ENCODE data around the gene ATP2A1.

Gene ATP2A1

GRCh38 chr16:28877655-28878000 lies 660 bp upstream of the ATP2A1 start:
- H3K79me2 ChIP-seq (ENCODE audit: insufficient read depth, low read depth), result no peaks in the 10 kb centered on the region
- no peaks in the 10 kb centered on the region for H4K20me1 ChIP-seq (ENCODE audit: insufficient read depth)
- H3K4me3 ChIP-seq (IDR thresholded peaks at IDR 0.05; ENCODE audit: insufficient read depth, low read depth, low read length), result no peak overlapping the region
- no peak for TF ChIP-seq CTCF (conservative IDR thresholded peaks at IDR 0.05; ENCODE audit: low read depth, low read length)
- H2AFZ ChIP-seq (ENCODE audit: low read depth), result no peak overlapping the region
- H3K4me1 ChIP-seq (ENCODE audit: low read depth, poor library complexity, severe bottlenecking), result peaks cover 38% of the 10 kb centered on the region
- H3K27ac ChIP-seq, result no peak overlapping the region
- H3K36me3 ChIP-seq (ENCODE audit: insufficient read depth), result no peaks in the 10 kb centered on the region; the same call in 1 of the 2 replicates
- no peak overlapping the region for H3K9ac ChIP-seq
- H3K4me2 ChIP-seq, result peak overlapping the region; percentile 47; the same call in 1 of the 2 replicates
- no peaks in the 10 kb centered on the region for H3K27me3 ChIP-seq (ENCODE audit: insufficient read depth, low read depth)

GRCh38 chr16:28879261-28879840 lies 1.1 kb downstream of the ATP2A1 start:
- peak overlapping the region; percentile 62; the same call in 1 of the 2 replicates for H3K9ac ChIP-seq
- no peak for TF ChIP-seq CTCF (conservative IDR thresholded peaks at IDR 0.05; ENCODE audit: low read depth, low read length)
- no peaks in the 10 kb centered on the region for H4K20me1 ChIP-seq (ENCODE audit: insufficient read depth)
- peak overlapping the region; percentile 49 for H3K4me3 ChIP-seq (IDR thresholded peaks at IDR 0.05; ENCODE audit: insufficient read depth, low read depth, low read length)
- H2AFZ ChIP-seq (ENCODE audit: low read depth), result peak overlapping the region; percentile 83
- no peaks in the 10 kb centered on the region for H3K79me2 ChIP-seq (ENCODE audit: insufficient read depth, low read depth)
- H3K4me2 ChIP-seq, result peak overlapping the region; percentile 47
- no peak overlapping the region for H3K27ac ChIP-seq
- no peaks in the 10 kb centered on the region for H3K36me3 ChIP-seq (ENCODE audit: insufficient read depth)
- H3K4me1 ChIP-seq (ENCODE audit: low read depth, poor library complexity, severe bottlenecking), result peaks cover 38% of the 10 kb centered on the region
- H3K27me3 ChIP-seq (ENCODE audit: insufficient read depth, low read depth), result no peaks in the 10 kb centered on the region

- no peaks in the 10 kb centered on the region for H4K20me1 ChIP-seq (ENCODE audit: insufficient read depth)
- H3K27ac ChIP-seq, result no peak overlapping the region
Observed at GRCh38 chr16:28879841-28880588, 1.7 kb downstream of the ATP2A1 start.

GRCh38 chr16:28880589-28880915 lies 2.3 kb downstream of the ATP2A1 start:
- Histone ChIP-seq H3K27ac (no peak overlapping the region), H3K79me2 (ENCODE audit: insufficient read depth, low read depth) (no peaks in the 10 kb centered on the region), H3K36me3 (ENCODE audit: insufficient read depth) (no peaks in the 10 kb centered on the region), H4K20me1 (ENCODE audit: insufficient read depth) (no peaks in the 10 kb centered on the region), H3K9ac (no peak overlapping the region), H3K27me3 (ENCODE audit: insufficient read depth, low read depth) (no peaks in the 10 kb centered on the region), H3K4me1 (ENCODE audit: low read depth, poor library complexity, severe bottlenecking) (peaks cover 38% of the 10 kb centered on the region), H3K4me3 (IDR thresholded peaks at IDR 0.05; ENCODE audit: insufficient read depth, low read depth, low read length) (no peak overlapping the region), H2AFZ (ENCODE audit: low read depth) (peak overlapping the region; percentile 83), H3K4me2 (no peak overlapping the region; the same call in 1 of the 2 replicates)
- no peak for TF ChIP-seq CTCF (conservative IDR thresholded peaks at IDR 0.05; ENCODE audit: low read depth, low read length)

More at GRCh38 chr16:28879841-28880588, 1.7 kb downstream of the ATP2A1 start:
- H3K27me3 ChIP-seq (ENCODE audit: insufficient read depth, low read depth), result no peaks in the 10 kb centered on the region
- peak overlapping the region; percentile 49 for H3K4me3 ChIP-seq (IDR thresholded peaks at IDR 0.05; ENCODE audit: insufficient read depth, low read depth, low read length)
- peaks cover 38% of the 10 kb centered on the region for H3K4me1 ChIP-seq (ENCODE audit: low read depth, poor library complexity, severe bottlenecking)
- no peaks in the 10 kb centered on the region for H3K36me3 ChIP-seq (ENCODE audit: insufficient read depth)
- no peak for TF ChIP-seq CTCF (conservative IDR thresholded peaks at IDR 0.05; ENCODE audit: low read depth, low read length)
- peak overlapping the region; percentile 83 for H2AFZ ChIP-seq (ENCODE audit: low read depth)
- H3K9ac ChIP-seq, result peak overlapping the region; percentile 62; the same call in 1 of the 2 replicates
- peak overlapping the region; percentile 47 for H3K4me2 ChIP-seq
- no peaks in the 10 kb centered on the region for H3K79me2 ChIP-seq (ENCODE audit: insufficient read depth, low read depth)

Data from KMS-11 (cell line).